Keratinocyte (primary cell): ENCODE measurements around the gene DMXL1.

Source experiments
- CTCF ChIP-seq, 3 experiments: IDR thresholded peaks in 1 of 3; conservative IDR thresholded peaks in 1 of 3; optimal IDR thresholded peaks in 1 of 3; 2 replicates in 2 of 3; 3 replicates in 1 of 3; pipeline versions ENCODE3 to v1.5.1; 2011; ENCODE audit warnings: low read length in 3 of 3, mild to moderate bottlenecking in 3 of 3, moderate library complexity in 2 of 3, control low read depth in 1 of 3, inconsistent platforms in 1 of 3; ENCODE audit not compliant: insufficient read depth in 2 of 3; ENCODE audit errors: extremely low read depth in 1 of 3
- EZH2 ChIP-seq: IDR thresholded peaks from one replicate; pipeline ENCODE4 v1.6.1; 2012; ENCODE audit warnings: inconsistent platforms, mild to moderate bottlenecking, low read length, moderate library complexity

GRCh38 chr5:119218830-119219782 is 148.2 kb downstream of the DMXL1 start:
- TF ChIP-seq CTCF (optimal IDR thresholded peaks at IDR 0.05 in 1 of 3, IDR thresholded peaks at IDR 0.05 in 1 of 3, conservative IDR thresholded peaks at IDR 0.05 in 1 of 3; ENCODE audit: extremely low read depth in 1 of 3, insufficient read depth in 2 of 3, low read length in 3 of 3): no peak
- no peak for TF ChIP-seq EZH2
